Endothelial cell of umbilical vein (primary cell): ENCODE measurements around the gene G3BP2. TPM values are rescaled to one million over a fixed set of nuclear protein-coding genes. Genes with fewer than 3 reads are reported as not detected.

Source experiments
- BruUV-seq: library from RNA; stranded (reverse); fragments of 400-500 nt; replicated peaks from 2 replicates; lab custom pipeline; 2021; lab: Mats Ljungman, UMichigan
- CTCF ChIA-PET: fragments of 300-600, 350-600 bp; sonication (Branson Sonifier 250); formaldehyde crosslinking; loops from one replicate; lab custom pipeline; 2021; ENCODE audit warnings: antibody characterized with exemption, inconsistent platforms; lab: Charles Lee
- POLR2A ChIA-PET: fragments of 300-600, 350-600 bp; sonication (Branson Sonifier 250); formaldehyde crosslinking; loops from one replicate; lab custom pipeline; 2021; ENCODE audit warnings: antibody characterized with exemption, inconsistent platforms; lab: Charles Lee
- DNase-seq: peaks from one replicate; pipeline ENCODE4 v3.0.0-alpha.2; 2011; ENCODE audit warnings: low read depth, low spot score
- FAIRE-seq: peaks from 2 replicates; lab custom pipeline; 2011; peaks lifted over from hg19 to GRCh38; lab: Jason Lieb, UNC
- H2AFZ ChIP-seq: 2 replicates; pipeline ENCODE4 v1.6.0; 2012; ENCODE audit warnings: low read depth, low read length, control low read depth, inconsistent platforms
- H3K27ac ChIP-seq: 2 replicates; pipeline ENCODE4 v1.5.1; 2011; ENCODE audit warnings: low read depth, mild to moderate bottlenecking, control low read depth, low read length, moderate library complexity; ENCODE audit not compliant: insufficient read depth
- H3K27me3 ChIP-seq, 2 experiments: 2 replicates each; pipeline versions ENCODE4 v1.6.0 to v1.6.1; 2011; ENCODE audit warnings: low read length in 2 of 2, mixed read lengths in 1 of 2; ENCODE audit not compliant: control insufficient read depth in 2 of 2, insufficient read depth in 2 of 2
- H3K36me3 ChIP-seq, 2 experiments: 2 replicates in 1 of 2; 3 replicates in 1 of 2; pipeline ENCODE4 v1.5.1; 2011; ENCODE audit warnings: low read length in 2 of 2, mild to moderate bottlenecking in 1 of 2, moderate library complexity in 1 of 2; ENCODE audit not compliant: control insufficient read depth in 2 of 2, insufficient read depth in 2 of 2; ENCODE audit errors: extremely low read depth in 1 of 2
- H3K4me1 ChIP-seq: 3 replicates; pipeline ENCODE4 v1.5.1; 2011; ENCODE audit warnings: mild to moderate bottlenecking, low read length; ENCODE audit not compliant: control insufficient read depth, insufficient read depth; ENCODE audit errors: extremely low read depth
- H3K4me2 ChIP-seq: 2 replicates; pipeline ENCODE4 v1.6.1; 2011; ENCODE audit warnings: low read length, control low read depth, mixed read lengths; ENCODE audit not compliant: insufficient read depth
- H3K4me3 ChIP-seq, 3 experiments: fragments of 200-600 bp in 1 of 3; sonication (generic), shearing (Covaris generic) in 1 of 3; replicated peaks in 1 of 3; 2 replicates each; pipeline ENCODE4 v1.5.1; 2011 to 2016; ENCODE audit warnings: control low read depth in 3 of 3, low read length in 3 of 3, mild to moderate bottlenecking in 2 of 3, inconsistent platforms in 1 of 3, low read depth in 1 of 3, moderate library complexity in 1 of 3; ENCODE audit not compliant: insufficient read depth in 1 of 3
- H3K79me2 ChIP-seq: 2 replicates; pipeline ENCODE4 v1.6.0; 2012; ENCODE audit warnings: low read length, inconsistent platforms; ENCODE audit not compliant: control insufficient read depth, insufficient read depth
- H3K9ac ChIP-seq: replicated peaks from 2 replicates; pipeline ENCODE3; 2011; ENCODE audit warnings: low read length, control low read depth; ENCODE audit not compliant: insufficient read depth; ENCODE audit errors: extremely low read depth
- H3K9me1 ChIP-seq: replicated peaks from 3 replicates; pipeline ENCODE4 v1.6.0; 2011; ENCODE audit warnings: mild to moderate bottlenecking, low read length; ENCODE audit not compliant: control insufficient read depth, insufficient read depth; ENCODE audit errors: extremely low read depth
- H3K9me3 ChIP-seq: replicated peaks from 2 replicates; pipeline ENCODE4 v1.5.1; 2012; ENCODE audit warnings: low read length, inconsistent platforms; ENCODE audit not compliant: control insufficient read depth, insufficient read depth
- H4K20me1 ChIP-seq: replicated peaks from 2 replicates; pipeline ENCODE3; 2011; ENCODE audit warnings: mild to moderate bottlenecking, low read length; ENCODE audit not compliant: control insufficient read depth, insufficient read depth; ENCODE audit errors: extremely low read depth
- CTCF ChIP-seq, 2 donors: IDR thresholded peaks; 1 replicate in 1 of 2; 2 replicates in 1 of 2; pipeline ENCODE4 v1.5.1; 2011; ENCODE audit warnings: low read length in 2 of 2, mild to moderate bottlenecking in 2 of 2, moderate library complexity in 2 of 2, control low read depth in 1 of 2, inconsistent platforms in 1 of 2, low read depth in 1 of 2; ENCODE audit not compliant: insufficient read depth in 1 of 2; ENCODE audit errors: extremely low read depth in 1 of 2
- FOS ChIP-seq: IDR thresholded peaks from 2 replicates; pipeline ENCODE4 v1.6.1; 2011; ENCODE audit warnings: mild to moderate bottlenecking, low read length, moderate library complexity, borderline replicate concordance; ENCODE audit not compliant: insufficient read depth
- GATA2 ChIP-seq: IDR thresholded peaks from 2 replicates; pipeline ENCODE4 v1.7.0; 2011; ENCODE audit warnings: low read depth, mild to moderate bottlenecking, moderate library complexity, mixed read lengths, low read length; ENCODE audit not compliant: insufficient read length, insufficient read depth
- JUN ChIP-seq: IDR thresholded peaks from 2 replicates; pipeline ENCODE4 v1.6.1; 2011; ENCODE audit warnings: borderline replicate concordance, low read depth; ENCODE audit not compliant: insufficient read length, insufficient read depth
- MYC ChIP-seq: IDR thresholded peaks from one replicate; pipeline ENCODE4 v1.6.1; 2011; ENCODE audit warnings: mild to moderate bottlenecking, low read depth, low read length
- POLR2AphosphoS5 ChIP-seq: IDR thresholded peaks from 2 replicates; pipeline ENCODE4 v1.6.1; 2012; ENCODE audit warnings: low read depth, mild to moderate bottlenecking, control low read depth, low read length, moderate library complexity; ENCODE audit not compliant: insufficient read depth
- dilution Hi-C: fragments of 300-500 bp; cut with MboI; formaldehyde crosslinking; loops from one replicate; pipeline ENCODE4 v1.15.0; 2019; ENCODE audit warnings: low sequenced_read_pairs; ENCODE audit not compliant: extremely low pct_ligation_motif_present
- intact Hi-C: fragments of 100-400 bp; cut with micrococcal nuclease; formaldehyde crosslinking; loops from one replicate; pipeline ENCODE4 v1.10.0; 2022
- polyA plus RNA-seq, 4 experiments: library from polyadenylated mRNA; depleted of rRNA in 3 of 4; stranded (reverse) in 3 of 4; unstranded in 1 of 4; fragments of >200 nt; gene quantifications; 2 replicates each; pipeline versions ENCODE4 v1.2.1 to v1.2.3, GENCODE V29; 2011 to 2012; ENCODE audit warnings: missing spikeins in 1 of 4
- total RNA-seq: library from RNA; stranded (reverse); gene quantifications from 2 replicates; pipeline ENCODE4 v1.2.3, GENCODE V29; 2021

The G3BP2 gene
- total and polyA plus RNA-seq, 2 donors (not counting 3 experiments of a cell fraction or from before 2014, with no cell fraction given) = 61.1 to 180 TPM

- CTCF ChIA-PET = interaction anchor here (1.6 kb wide), 1 partner anchor 9 kb away, joined by 5 read pairs; no protein-coding TSS in a partner anchor
- dilution Hi-C loops (no loop called here), intact Hi-C loops (no loop called here)
- Histone ChIP-seq H4K20me1 (no peaks in the 10 kb centered on the region), H3K4me3 (no peak overlapping the region), H3K4me2 (no peak overlapping the region), H3K4me1 (no peaks in the 10 kb centered on the region), H3K27me3 (no peaks in the 10 kb centered on the region), H2AFZ (no peak overlapping the region), H3K79me2 (no peaks in the 10 kb centered on the region), H3K27ac (no peak overlapping the region), H3K9me1 (no peaks in the 10 kb centered on the region), H3K36me3 (no peaks in the 10 kb centered on the region), H3K9me3 (no peaks in the 10 kb centered on the region), H3K9ac (no peak overlapping the region)
- no peak for TF ChIP-seq MYC
- no peak for TF ChIP-seq POLR2AphosphoS5
- TF ChIP-seq GATA2 = no peak
- TF ChIP-seq JUN = no peak
- no peak for TF ChIP-seq CTCF (IDR thresholded peaks at IDR 0.05; ENCODE audit: extremely low read depth in 1 of 2, insufficient read depth in 1 of 2, low read depth in 1 of 2, low read length in 2 of 2)
- TF ChIP-seq FOS = no peak
- BruUV-seq = no TSS peak
- FAIRE-seq (no peak), DNase-seq (no peak)
- POLR2A ChIA-PET = no interaction called here
Observed at GRCh38 chr4:75637827-75638226, 35.4 kb downstream of the G3BP2 start.
